ENCODE data around the gene TARS1. TPM values are rescaled to one million over a fixed set of nuclear protein-coding genes. Genes with fewer than 3 reads are reported as not detected.

Gene TARS1
- total RNA-seq, 4 donors from 2014 or later = 30.0 to 60.0 (median 39.2) TPM

DNA sequence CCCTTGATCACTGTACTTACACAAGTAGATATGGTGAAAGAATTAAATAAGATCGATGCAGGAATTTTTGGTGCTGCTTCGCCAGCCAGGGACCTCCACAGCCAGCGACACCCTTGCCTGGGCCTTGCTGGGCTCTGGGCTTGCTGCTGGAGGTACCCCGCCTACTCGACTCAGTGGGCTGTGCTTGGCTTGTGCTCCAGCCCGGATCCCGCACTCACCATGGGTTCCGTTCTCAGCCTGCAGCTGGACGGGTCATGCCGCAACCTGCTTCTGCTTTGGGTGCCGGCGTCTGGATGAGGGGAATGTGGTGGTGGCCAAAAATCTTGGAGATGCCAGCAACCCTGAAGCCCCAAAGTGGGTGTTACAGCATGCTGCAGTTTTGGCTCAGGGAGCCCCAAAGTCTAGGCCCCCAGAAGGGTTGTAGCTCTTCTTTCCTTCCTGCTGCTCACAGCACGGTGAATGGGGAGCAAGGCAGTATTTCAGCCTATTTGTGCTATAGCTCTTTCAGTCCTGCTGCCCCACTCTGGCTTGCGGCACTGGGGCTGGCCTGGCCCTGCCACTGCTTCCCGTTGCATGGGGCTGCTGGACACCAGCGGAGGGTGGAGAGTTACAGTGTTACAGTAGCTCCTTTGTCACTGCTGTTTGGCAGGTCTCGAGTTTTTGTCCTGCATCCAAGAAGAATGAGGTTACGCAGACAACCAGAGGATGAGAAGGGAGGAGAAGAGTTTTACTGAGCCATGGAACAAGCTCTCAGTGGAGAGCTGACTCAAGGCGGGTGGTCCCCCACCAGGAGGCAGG lies 48.0 kb downstream of the TARS1 start:
- no peak overlapping the region for H3K4me3 ChIP-seq
- H3K27me3 ChIP-seq = no peaks in the 10 kb centered on the region
- H3K36me3 ChIP-seq = no peaks in the 10 kb centered on the region
- H3K4me1 ChIP-seq = no peaks in the 10 kb centered on the region
- DNase-seq (ENCODE audit: low spot score in 2 of 2) = no peak
- 90% methylated on average over 17 of the region's 19 CpGs for WGBS
- no peak for TF ChIP-seq POLR2AphosphoS5 (IDR thresholded peaks at IDR 0.05)
- no peaks in the 10 kb centered on the region for H3K9me3 ChIP-seq
- H3K27ac ChIP-seq = no peak overlapping the region

DNA sequence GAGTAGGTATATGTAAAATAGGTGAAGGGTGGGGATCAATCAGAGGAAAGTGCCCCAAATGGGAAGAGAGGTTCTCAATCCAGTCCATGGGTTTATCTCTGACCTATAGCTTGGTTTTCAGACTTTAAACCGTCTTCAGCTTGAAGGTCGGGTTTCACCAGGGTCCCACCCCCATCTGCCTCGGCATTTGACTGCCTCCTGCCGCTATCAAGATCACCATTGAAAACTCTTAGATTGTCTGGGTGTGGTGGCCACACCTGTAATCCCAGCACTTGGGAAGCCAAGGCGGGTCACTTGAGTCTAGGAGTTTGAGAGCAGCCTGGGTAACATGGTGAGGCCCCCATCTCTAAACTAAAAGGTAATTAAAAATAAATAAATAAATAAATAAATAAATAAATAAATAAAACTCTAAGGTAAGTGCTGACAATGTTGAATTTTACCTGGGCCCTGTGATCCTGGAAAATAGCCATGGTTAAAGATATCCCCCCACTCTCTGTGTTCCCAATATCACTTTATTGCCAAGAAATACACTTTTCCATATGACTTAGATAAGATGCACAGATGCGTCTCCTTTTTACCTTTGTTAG lies 48.8 kb downstream of the TARS1 start:
- no peaks in the 10 kb centered on the region for H3K36me3 ChIP-seq
- no peak overlapping the region for H3K4me3 ChIP-seq
- H3K27me3 ChIP-seq = no peaks in the 10 kb centered on the region
- WGBS = 95% methylated on average over 6 of the region's 6 CpGs
- H3K27ac ChIP-seq = no peak overlapping the region
- H3K9me3 ChIP-seq = no peaks in the 10 kb centered on the region
- DNase-seq (ENCODE audit: low spot score in 2 of 2) = no peak
- TF ChIP-seq POLR2A (IDR thresholded peaks at IDR 0.05) (no peak), EP300 (IDR thresholded peaks at IDR 0.05) (no peak), POLR2AphosphoS5 (IDR thresholded peaks at IDR 0.05) (no peak)
- TF ChIP-seq, protein P1, sequence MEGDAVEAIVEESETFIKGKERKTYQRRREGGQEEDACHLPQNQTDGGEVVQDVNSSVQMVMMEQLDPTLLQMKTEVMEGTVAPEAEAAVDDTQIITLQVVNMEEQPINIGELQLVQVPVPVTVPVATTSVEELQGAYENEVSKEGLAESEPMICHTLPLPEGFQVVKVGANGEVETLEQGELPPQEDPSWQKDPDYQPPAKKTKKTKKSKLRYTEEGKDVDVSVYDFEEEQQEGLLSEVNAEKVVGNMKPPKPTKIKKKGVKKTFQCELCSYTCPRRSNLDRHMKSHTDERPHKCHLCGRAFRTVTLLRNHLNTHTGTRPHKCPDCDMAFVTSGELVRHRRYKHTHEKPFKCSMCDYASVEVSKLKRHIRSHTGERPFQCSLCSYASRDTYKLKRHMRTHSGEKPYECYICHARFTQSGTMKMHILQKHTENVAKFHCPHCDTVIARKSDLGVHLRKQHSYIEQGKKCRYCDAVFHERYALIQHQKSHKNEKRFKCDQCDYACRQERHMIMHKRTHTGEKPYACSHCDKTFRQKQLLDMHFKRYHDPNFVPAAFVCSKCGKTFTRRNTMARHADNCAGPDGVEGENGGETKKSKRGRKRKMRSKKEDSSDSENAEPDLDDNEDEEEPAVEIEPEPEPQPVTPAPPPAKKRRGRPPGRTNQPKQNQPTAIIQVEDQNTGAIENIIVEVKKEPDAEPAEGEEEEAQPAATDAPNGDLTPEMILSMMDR (IDR thresholded peaks at IDR 0.05) = no peak
- no peaks in the 10 kb centered on the region for H3K4me1 ChIP-seq

DNA sequence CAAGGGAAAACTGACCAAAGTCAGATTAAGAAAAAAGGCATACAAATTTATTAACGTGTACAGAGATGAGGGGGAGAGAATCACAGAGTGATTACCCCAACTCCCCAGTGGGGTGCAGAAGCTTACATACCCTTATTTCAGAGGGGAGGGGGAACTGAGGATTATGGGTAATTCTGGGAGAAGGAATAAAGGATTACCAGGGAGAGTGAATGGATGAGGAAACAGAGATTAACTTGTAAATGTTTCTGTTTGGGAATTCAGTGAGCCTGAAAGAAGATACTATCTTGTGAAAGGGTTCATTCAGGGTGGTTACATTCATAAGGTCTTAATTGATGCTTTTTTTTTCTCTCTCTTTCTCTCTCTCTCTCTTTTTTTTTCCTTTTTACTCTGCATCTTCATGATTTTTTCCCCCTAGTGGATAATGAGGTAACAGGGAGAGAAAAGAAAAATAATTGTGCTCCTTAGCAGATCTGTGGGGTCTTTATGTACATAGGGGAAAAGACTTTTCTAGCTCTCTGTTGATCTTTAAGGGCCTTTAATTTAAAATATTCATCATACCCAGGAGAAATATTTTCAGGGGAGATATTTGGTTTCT lies 49.4 kb downstream of the TARS1 start:
- Histone ChIP-seq H3K4me3 (no peak overlapping the region), H3K9me3 (no peaks in the 10 kb centered on the region), H3K27me3 (no peaks in the 10 kb centered on the region), H3K36me3 (no peaks in the 10 kb centered on the region), H3K27ac (no peak overlapping the region), H3K4me1 (no peaks in the 10 kb centered on the region)
- no peak for DNase-seq (ENCODE audit: low spot score in 2 of 2)
- TF ChIP-seq POLR2A (IDR thresholded peaks at IDR 0.05) = no peak
- no peak for TF ChIP-seq EP300 (IDR thresholded peaks at IDR 0.05)
- TF ChIP-seq, protein P1 (IDR thresholded peaks at IDR 0.05) = no peak
- TF ChIP-seq POLR2AphosphoS5 (IDR thresholded peaks at IDR 0.05) = no peak
- WGBS = 83% methylated on average over 1 of the region's 1 CpG

DNA sequence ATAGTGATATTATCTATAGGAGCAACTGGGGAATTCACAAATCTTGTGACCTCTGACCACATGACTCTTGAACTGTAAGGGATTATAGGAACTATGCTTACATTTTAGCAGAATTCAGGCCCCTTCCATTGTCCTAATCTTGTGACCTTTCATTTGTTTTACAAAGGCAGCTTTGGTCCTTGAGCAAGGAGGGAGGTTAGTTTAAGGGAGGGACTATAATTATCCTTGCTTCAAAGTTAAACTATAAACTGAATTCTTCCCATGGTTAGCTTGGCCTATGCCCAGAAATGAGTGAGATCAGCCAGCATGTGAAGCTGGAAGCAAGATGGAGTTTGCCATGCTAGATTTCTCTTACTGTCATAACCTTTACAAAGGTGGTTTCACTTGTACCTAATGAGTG lies 51.2 kb downstream of the TARS1 start:
- no peaks in the 10 kb centered on the region for H3K9me3 ChIP-seq

DNA sequence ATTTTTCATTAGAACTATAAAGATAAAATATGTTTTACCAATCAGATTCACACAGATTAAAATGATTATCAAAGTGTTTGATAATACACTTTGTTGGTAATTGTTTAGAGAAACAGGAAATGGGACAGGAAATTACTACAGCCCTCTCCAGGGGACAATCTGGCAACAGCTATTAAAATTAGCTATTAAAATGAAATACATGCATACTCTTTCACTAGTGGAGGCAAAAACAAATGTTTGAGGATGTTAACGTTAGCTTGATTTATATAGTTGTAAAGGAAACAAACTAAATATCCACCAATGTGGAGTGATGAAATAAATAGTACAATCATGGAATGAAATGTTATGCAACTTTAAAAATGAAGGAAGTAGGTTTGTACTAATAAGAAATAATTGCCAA lies 53.7 kb downstream of the TARS1 start:
- 34% methylated on average over 1 of the region's 1 CpG for WGBS
- Histone ChIP-seq H3K27ac (no peak overlapping the region), H3K4me3 (no peak overlapping the region), H3K27me3 (no peaks in the 10 kb centered on the region), H3K9me3 (no peaks in the 10 kb centered on the region), H3K36me3 (no peaks in the 10 kb centered on the region), H3K4me1 (no peaks in the 10 kb centered on the region)
- TF ChIP-seq, protein P1 (IDR thresholded peaks at IDR 0.05) = no peak
- TF ChIP-seq POLR2A (IDR thresholded peaks at IDR 0.05) (no peak), EP300 (IDR thresholded peaks at IDR 0.05) (no peak)
- DNase-seq (ENCODE audit: low spot score in 2 of 2) = no peak

More for the DNA sequence above, 51.2 kb downstream of the TARS1 start:
- no peaks in the 10 kb centered on the region for H3K4me1 ChIP-seq
- no peaks in the 10 kb centered on the region for H3K36me3 ChIP-seq
- no peak overlapping the region for H3K27ac ChIP-seq
- TF ChIP-seq EP300 (IDR thresholded peaks at IDR 0.05) (no peak), POLR2AphosphoS5 (IDR thresholded peaks at IDR 0.05) (no peak), POLR2A (IDR thresholded peaks at IDR 0.05) (no peak)
- TF ChIP-seq, protein P1 (IDR thresholded peaks at IDR 0.05) = no peak
- H3K27me3 ChIP-seq = no peaks in the 10 kb centered on the region
- no peak for DNase-seq (ENCODE audit: low spot score in 2 of 2)
- H3K4me3 ChIP-seq = no peak overlapping the region

All from suprapubic skin (tissue), 4 donors.